GM12878 (cell line): ENCODE data around the gene AATF.

ENCODE experiments used
- BRCA1 ChIP-seq: IDR thresholded peaks from 2 replicates; pipeline ENCODE4 v1.6.1; 2011; ENCODE audit warnings: low read depth, low read length, improper control_type of control experiment
- CTCF ChIP-seq, 3 experiments: IDR thresholded peaks in 2 of 3; conservative IDR thresholded peaks in 1 of 3; 2 replicates each; pipeline ENCODE4 v1.5.1; 2011; ENCODE audit warnings: low read depth in 3 of 3, low read length in 3 of 3, mild to moderate bottlenecking in 3 of 3, control low read depth in 2 of 3, moderate library complexity in 2 of 3, inconsistent platforms in 1 of 3, mixed read lengths in 1 of 3; ENCODE audit not compliant: control insufficient read depth in 2 of 3, insufficient read depth in 1 of 3; ENCODE audit errors: extremely low read depth in 1 of 3
- EP300 ChIP-seq, 2 experiments: fragments of 150-350 bp in 1 of 2; IDR thresholded peaks; 2 replicates each; pipeline ENCODE4 v1.6.1; 2011 to 2012; ENCODE audit warnings: low read depth in 2 of 2, low read length in 2 of 2, borderline replicate concordance in 1 of 2, improper control_type of control experiment in 1 of 2, inconsistent platforms in 1 of 2; ENCODE audit not compliant: control insufficient read depth in 1 of 2
- PKNOX1 ChIP-seq: fragments of 450-650 bp; IDR thresholded peaks from 2 replicates; pipeline ENCODE4 v1.6.1; 2016; ENCODE audit warnings: mild to moderate bottlenecking
- POLR2AphosphoS5 ChIP-seq: IDR thresholded peaks from 2 replicates; pipeline ENCODE4 v1.6.1; 2011; ENCODE audit warnings: mild to moderate bottlenecking, low read length, inconsistent platforms
- REST ChIP-seq: IDR thresholded peaks from 2 replicates; pipeline ENCODE4 v1.6.1; 2012; ENCODE audit warnings: mild to moderate bottlenecking, low read depth, low read length
- RFX5 ChIP-seq: IDR thresholded peaks from 2 replicates; pipeline ENCODE4 v1.6.1; 2011; ENCODE audit warnings: low read depth, low read length, improper control_type of control experiment
- ZNF274 ChIP-seq: IDR thresholded peaks from one replicate; pipeline ENCODE4 v1.8.0; 2011; ENCODE audit not compliant: insufficient read length, insufficient read depth

GRCh38 chr17:37056622-37057021 lies 107.9 kb downstream of the AATF start:
- TF ChIP-seq BRCA1: no peak
- TF ChIP-seq EP300 (IDR thresholded peaks at IDR 0.05; ENCODE audit: borderline replicate concordance in 1 of 2, control insufficient read depth in 1 of 2, low read depth in 2 of 2, low read length in 2 of 2): no peak
- TF ChIP-seq PKNOX1: no peak
- no peak for TF ChIP-seq CTCF (IDR thresholded peaks at IDR 0.05 in 2 of 3, conservative IDR thresholded peaks at IDR 0.05 in 1 of 3; ENCODE audit: control insufficient read depth in 2 of 3, extremely low read depth in 1 of 3, insufficient read depth in 1 of 3, low read depth in 3 of 3, low read length in 3 of 3)
- no peak for TF ChIP-seq RFX5
- no peak for TF ChIP-seq ZNF274
- TF ChIP-seq POLR2AphosphoS5: no peak
- TF ChIP-seq REST: no peak
